Upper lobe of right lung (tissue), 1 donor: ENCODE data around the gene AMER3. TPM values are rescaled to one million over a fixed set of nuclear protein-coding genes. Genes with fewer than 3 reads are reported as not detected.

Experiments
- ATAC-seq: fragments of 200-7000 bp; cut with Tn5 transposase; one replicate; pipeline ENCODE4 v1.9.1; 2020; ENCODE audit warnings: mild to moderate bottlenecking, moderate library complexity
- DNase-seq: peaks from one replicate; pipeline ENCODE4 v3.0.0-alpha.2; 2020
- H3K27ac ChIP-seq: fragments of 200-600 bp; one replicate; pipeline ENCODE4 v1.8.0; 2022
- H3K27me3 ChIP-seq: fragments of 200-600 bp; one replicate; pipeline ENCODE4 v1.8.0; 2022; ENCODE audit warnings: mild to moderate bottlenecking
- H3K36me3 ChIP-seq: fragments of 200-600 bp; one replicate; pipeline ENCODE4 v1.8.0; 2022
- H3K4me1 ChIP-seq: fragments of 200-600 bp; one replicate; pipeline ENCODE4 v1.8.0; 2022
- H3K4me3 ChIP-seq: fragments of 200-600 bp; one replicate; pipeline ENCODE4 v1.8.0; 2022; ENCODE audit warnings: mild to moderate bottlenecking
- H3K9me3 ChIP-seq: fragments of 200-600 bp; one replicate; pipeline ENCODE4 v1.8.0; 2022
- CTCF ChIP-seq: fragments of 200-600 bp; IDR thresholded peaks from one replicate; pipeline ENCODE4 v1.8.0; 2022; ENCODE audit warnings: antibody characterized with exemption
- intact Hi-C: fragments of 100-400 bp; cut with DNase I; formaldehyde crosslinking; loops from one replicate; pipeline ENCODE4 v1.11.0; 2022
- total RNA-seq: library from RNA; stranded (reverse); fragmentation: NEBNext Ultra II Directional; extraction: Animal tissue kit (Norgen Biotek cat#: 25700); gene quantifications from one replicate; pipeline ENCODE4 v1.2.1, GENCODE V29; 2021
- donor health status: DM: no; HTN: yes; CAD: no; lungs with severe emphysema.

The AMER3 gene
- total RNA-seq, 1 donor from 2014 or later, result not detected

- no peak overlapping the region for H3K4me3 ChIP-seq
- ATAC-seq (no peak), DNase-seq (no peak)
- H3K27ac ChIP-seq, result no peak overlapping the region
- peaks cover 45% of the 10 kb centered on the region for H3K27me3 ChIP-seq
- no peaks in the 10 kb centered on the region for H3K9me3 ChIP-seq
- H3K4me1 ChIP-seq, result no peaks in the 10 kb centered on the region
- no peak for TF ChIP-seq CTCF
- no peaks in the 10 kb centered on the region for H3K36me3 ChIP-seq
- intact Hi-C loops, result no loop called here
These were observed 1.7 kb downstream of the AMER3 start for GRCh38 chr2:130756874-130757668.

GRCh38 chr2:130759906-130760753 is 4.8 kb downstream of the AMER3 start:
- no peaks in the 10 kb centered on the region for H3K9me3 ChIP-seq
- intact Hi-C loops, result no loop called here
- ATAC-seq (no peak), DNase-seq (no peak)
- peaks cover 36% of the 10 kb centered on the region for H3K27me3 ChIP-seq
- TF ChIP-seq CTCF, result no peak
- no peaks in the 10 kb centered on the region for H3K36me3 ChIP-seq
- no peak overlapping the region for H3K4me3 ChIP-seq
- no peak overlapping the region for H3K27ac ChIP-seq
- no peaks in the 10 kb centered on the region for H3K4me1 ChIP-seq

DNA sequence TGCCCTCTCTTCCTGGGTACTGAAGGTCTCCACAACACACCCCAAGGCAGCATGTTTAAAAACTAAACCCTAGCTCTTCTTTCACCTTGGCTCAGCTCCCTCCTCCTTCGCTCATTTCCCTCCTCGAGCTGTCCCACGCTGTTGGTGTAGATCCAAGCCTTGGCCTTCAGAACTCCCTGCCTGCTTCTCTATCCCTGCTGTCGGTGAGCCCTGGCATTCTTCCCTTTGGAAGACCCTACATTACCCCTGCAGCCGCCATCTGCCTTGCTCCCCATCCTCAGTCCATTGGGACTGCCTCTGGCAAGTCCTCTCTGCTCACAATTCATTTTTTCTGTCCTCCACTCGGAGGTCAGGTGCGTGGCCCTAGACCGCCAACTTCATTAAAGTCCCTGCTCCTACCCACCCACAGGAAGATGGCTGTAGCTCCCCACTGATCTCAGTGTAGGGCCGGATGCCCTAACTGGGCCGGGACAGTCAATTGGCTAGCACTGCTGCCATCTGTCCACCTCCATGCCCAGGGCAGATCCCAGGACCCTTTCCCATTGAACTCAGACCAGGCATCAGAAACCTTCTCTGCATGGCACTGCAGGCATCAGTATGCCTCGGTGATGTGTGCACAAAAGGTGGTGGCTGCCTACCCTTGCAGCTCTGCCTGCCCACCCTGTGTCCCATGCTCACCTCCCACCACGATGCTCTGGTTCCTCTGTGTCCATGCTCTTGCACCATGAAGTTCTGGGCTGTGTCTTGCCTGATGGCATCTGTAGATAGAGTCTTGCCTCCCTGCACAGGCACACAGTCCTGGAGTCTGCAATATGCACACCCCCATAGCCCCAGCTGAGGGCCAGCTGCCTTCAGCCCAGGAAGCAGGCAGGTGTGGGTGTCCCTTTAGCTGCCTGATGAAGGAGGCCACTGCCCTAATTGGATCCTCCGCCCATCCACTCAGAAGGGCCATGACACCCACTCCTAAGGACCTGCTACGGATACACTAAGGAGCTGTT is 5.7 kb downstream of the AMER3 start:
- Histone ChIP-seq H3K4me3 (no peak overlapping the region), H3K27me3 (peaks cover 28% of the 10 kb centered on the region), H3K9me3 (no peaks in the 10 kb centered on the region), H3K4me1 (no peaks in the 10 kb centered on the region), H3K36me3 (no peaks in the 10 kb centered on the region), H3K27ac (no peak overlapping the region)
- intact Hi-C loops, result no loop called here
- TF ChIP-seq CTCF, result no peak
- ATAC-seq (no peak), DNase-seq (no peak)

GRCh38 chr2:130762031-130762909 is 6.9 kb downstream of the AMER3 start:
- Histone ChIP-seq H3K27me3 (peaks cover 17% of the 10 kb centered on the region), H3K4me1 (no peaks in the 10 kb centered on the region), H3K36me3 (no peaks in the 10 kb centered on the region), H3K4me3 (no peak overlapping the region), H3K27ac (no peak overlapping the region), H3K9me3 (no peaks in the 10 kb centered on the region)
- intact Hi-C loops, result no loop called here
- no peak for TF ChIP-seq CTCF
- no peak for ATAC-seq
- no peak for DNase-seq
